Measurements from ENCODE around the gene PLTP. TPM values are rescaled to one million over a fixed set of nuclear protein-coding genes. Genes with fewer than 3 reads are reported as not detected.
"Not testable (repeated sequence)": the region's sequence is repeated elsewhere in the genome, so short reads cannot be mapped to it uniquely, and the experiment has no call there.

Gene PLTP, protein sequence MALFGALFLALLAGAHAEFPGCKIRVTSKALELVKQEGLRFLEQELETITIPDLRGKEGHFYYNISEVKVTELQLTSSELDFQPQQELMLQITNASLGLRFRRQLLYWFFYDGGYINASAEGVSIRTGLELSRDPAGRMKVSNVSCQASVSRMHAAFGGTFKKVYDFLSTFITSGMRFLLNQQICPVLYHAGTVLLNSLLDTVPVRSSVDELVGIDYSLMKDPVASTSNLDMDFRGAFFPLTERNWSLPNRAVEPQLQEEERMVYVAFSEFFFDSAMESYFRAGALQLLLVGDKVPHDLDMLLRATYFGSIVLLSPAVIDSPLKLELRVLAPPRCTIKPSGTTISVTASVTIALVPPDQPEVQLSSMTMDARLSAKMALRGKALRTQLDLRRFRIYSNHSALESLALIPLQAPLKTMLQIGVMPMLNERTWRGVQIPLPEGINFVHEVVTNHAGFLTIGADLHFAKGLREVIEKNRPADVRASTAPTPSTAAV
- total RNA-seq (2014; rRNA removed; shearing (Covaris generic)) = 18.5 and 19.9 TPM in 2 replicates
- polyA plus RNA-seq (2015; cell fraction: cytosol; rRNA removed) = 39.4 and 44.0 TPM in 2 replicates
- polyA plus RNA-seq (2015; cell fraction: nucleus; rRNA removed) = 3.8 and 7.0 TPM in 2 replicates

DNA sequence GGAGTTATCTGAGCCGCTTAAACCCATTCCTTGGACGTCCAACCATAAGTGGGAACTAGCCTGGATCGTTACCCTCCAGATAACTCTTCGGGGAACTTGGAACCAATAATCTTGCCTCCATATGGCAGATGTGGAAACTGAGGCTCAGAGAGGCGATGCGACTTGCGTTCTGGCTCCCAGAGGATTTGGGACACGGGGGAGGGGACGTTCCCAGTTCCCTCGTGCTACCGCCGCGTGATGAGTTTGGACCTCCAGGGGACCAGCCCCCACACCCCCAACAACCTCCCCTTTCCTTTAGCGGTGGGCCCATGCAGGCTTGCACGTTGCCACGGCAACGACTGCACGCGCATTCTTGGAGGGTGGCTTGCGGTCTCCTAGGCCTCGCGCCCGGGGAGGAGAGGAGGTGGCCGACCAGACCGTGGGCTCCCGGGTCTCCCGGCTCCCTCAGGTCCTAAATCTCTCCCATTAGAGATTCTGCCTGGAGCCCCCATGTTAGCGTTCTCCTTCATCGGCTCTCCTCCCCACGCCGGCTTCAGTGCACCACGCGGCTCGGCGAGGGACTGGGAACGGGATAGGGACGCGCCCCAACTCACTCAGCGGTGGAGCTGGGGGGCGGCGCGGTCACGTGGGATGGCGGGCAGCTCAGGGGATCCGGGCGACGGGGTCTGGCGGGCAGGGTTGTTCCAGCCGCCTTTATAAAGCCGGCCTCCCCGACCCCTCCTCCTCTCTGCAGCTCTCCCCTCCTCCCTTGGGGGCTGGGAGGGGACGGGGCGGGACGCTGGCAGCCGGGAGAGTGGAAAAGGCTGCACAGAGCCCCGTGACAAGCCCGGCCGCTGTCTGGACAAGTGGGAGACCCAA, at the start of gene PLTP:
PLTP (minus strand) TSS at position 670 of the 858 bp plus-strand sequence. CDS start 703 bp downstream, outside the sequence.
- in situ Hi-C loops (cut with HindIII; ENCODE audit: low pct_unique_long_range_greater_than_20kb, low sequenced_read_pairs) = no loop called here
- DNase-seq (ENCODE audit: low read depth, low spot score) = peak; percentile 24

GRCh38 chr20:45959956-45960630, 48.1 kb upstream of the PLTP start:
- no peak for DNase-seq (ENCODE audit: low read depth, low spot score)
- in situ Hi-C loops (cut with HindIII; ENCODE audit: low pct_unique_long_range_greater_than_20kb, low sequenced_read_pairs) = no loop called here

GRCh38 chr20:45959126-45959525, 47.2 kb upstream of the PLTP start:
- DNase-seq (ENCODE audit: low read depth, low spot score) = no peak
- in situ Hi-C loops (cut with HindIII; ENCODE audit: low pct_unique_long_range_greater_than_20kb, low sequenced_read_pairs) = no loop called here

- no peak for DNase-seq (ENCODE audit: low read depth, low spot score)
- in situ Hi-C loops (cut with HindIII; ENCODE audit: low pct_unique_long_range_greater_than_20kb, low sequenced_read_pairs) = no loop called here
These were observed 46.6 kb upstream of the PLTP start for GRCh38 chr20:45958593-45958992.

- DNase-seq (ENCODE audit: low read depth, low spot score) = no peak
- in situ Hi-C loops (cut with HindIII; ENCODE audit: low pct_unique_long_range_greater_than_20kb, low sequenced_read_pairs) = no loop called here
These were observed 45.3 kb upstream of the PLTP start for GRCh38 chr20:45957021-45957941.

DNA sequence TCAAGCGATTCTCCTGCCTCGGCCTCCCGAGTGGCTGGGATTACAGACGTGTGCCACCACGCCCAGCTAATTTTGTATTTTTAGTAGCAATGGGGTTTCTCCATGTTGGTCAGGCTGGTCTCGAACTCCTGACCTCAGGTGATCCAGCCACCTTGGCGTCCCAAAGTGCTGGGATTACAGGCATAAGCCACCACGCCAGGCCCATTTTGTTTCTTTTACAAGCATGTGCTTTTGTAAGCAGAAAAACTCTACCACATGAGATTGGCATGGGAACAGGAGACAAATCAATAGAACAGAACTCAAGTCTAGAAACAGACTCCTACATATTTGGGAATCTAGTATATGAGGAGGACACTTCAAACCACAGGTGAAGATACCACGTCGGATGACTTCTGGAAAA, 44.4 kb upstream of the PLTP start:
- in situ Hi-C loops (cut with HindIII; ENCODE audit: low pct_unique_long_range_greater_than_20kb, low sequenced_read_pairs) = not testable (repeated sequence)

GRCh38 chr20:45953672-45954071, 41.7 kb upstream of the PLTP start:
- in situ Hi-C loops (cut with HindIII; ENCODE audit: low pct_unique_long_range_greater_than_20kb, low sequenced_read_pairs) = no loop called here

More for the DNA sequence above, 44.4 kb upstream of the PLTP start:
- not testable (repeated sequence) for DNase-seq (ENCODE audit: low read depth, low spot score)

DNA sequence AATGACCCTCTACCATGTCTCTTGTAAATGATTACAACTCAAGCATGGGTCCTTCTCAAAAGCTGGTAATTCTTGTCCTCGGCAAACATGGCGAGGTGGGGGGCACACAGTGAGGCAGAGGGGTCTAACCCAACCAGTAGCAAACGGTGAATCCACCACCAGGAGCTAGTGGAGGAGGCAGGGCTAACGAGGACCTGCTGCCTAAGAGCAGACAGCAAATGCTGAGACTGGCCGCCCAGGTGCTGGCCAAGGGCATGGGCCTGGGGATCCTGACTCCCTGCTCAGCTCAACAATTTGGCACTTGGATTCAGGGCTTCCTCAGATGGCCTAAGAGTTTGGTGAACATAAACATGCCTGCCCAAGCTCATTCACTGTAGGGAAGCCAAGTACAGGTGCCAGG, 40.9 kb upstream of the PLTP start:
- in situ Hi-C loops (cut with HindIII; ENCODE audit: low pct_unique_long_range_greater_than_20kb, low sequenced_read_pairs) = no loop called here

More at GRCh38 chr20:45953672-45954071, 41.7 kb upstream of the PLTP start:
- no peak for DNase-seq (ENCODE audit: low read depth, low spot score)

GRCh38 chr20:45951925-45952834, 40.2 kb upstream of the PLTP start:
- no peak for DNase-seq (ENCODE audit: low read depth, low spot score)
- in situ Hi-C loops (cut with HindIII; ENCODE audit: low pct_unique_long_range_greater_than_20kb, low sequenced_read_pairs) = no loop called here

More for the DNA sequence above, 40.9 kb upstream of the PLTP start:
- no peak for DNase-seq (ENCODE audit: low read depth, low spot score)

- in situ Hi-C loops (cut with HindIII; ENCODE audit: low pct_unique_long_range_greater_than_20kb, low sequenced_read_pairs) = no loop called here
These were observed 38.3 kb upstream of the PLTP start for GRCh38 chr20:45950330-45950646.

DNA sequence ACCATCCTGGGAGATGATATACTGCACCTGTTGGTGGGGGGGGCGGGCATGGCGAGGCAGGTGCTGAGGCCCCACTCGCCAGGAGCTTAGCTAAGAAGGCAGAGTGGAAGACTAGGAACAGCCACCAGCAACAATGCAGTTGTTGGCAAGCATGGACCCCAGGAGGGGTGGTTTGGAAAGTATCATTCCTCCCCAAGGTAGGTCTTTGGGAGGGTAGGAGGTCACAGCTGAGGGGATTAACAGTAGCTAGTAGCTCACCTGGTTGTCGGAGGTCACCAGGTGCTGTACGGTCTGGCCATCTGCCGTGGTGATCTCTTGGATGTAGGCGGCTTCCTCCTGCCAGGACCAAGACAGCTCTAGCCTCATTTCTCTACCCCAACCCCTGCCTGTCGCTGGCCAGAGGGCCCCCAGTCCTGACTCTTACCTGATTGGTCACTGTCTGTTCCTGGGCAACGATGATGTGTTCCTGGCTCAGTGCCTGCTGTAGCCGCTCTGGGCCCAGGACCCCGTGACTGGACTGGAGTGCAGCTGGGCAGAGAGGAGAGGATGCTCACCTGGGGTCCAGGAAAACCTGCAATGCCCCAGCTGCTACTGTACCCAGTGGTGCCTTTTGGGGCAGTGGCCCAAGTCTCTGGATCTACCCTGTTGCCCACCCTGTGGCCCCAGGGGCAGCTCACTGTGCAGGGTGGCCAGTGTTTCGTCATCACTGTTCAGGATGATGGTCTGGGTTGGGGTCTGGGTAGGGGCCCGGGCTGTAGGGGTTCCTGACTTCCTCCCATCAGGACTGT, 37.8 kb upstream of the PLTP start:
- in situ Hi-C loops (cut with HindIII; ENCODE audit: low pct_unique_long_range_greater_than_20kb, low sequenced_read_pairs) = no loop called here
- DNase-seq (ENCODE audit: low read depth, low spot score) = no peak

More at GRCh38 chr20:45950330-45950646, 38.3 kb upstream of the PLTP start:
- no peak for DNase-seq (ENCODE audit: low read depth, low spot score)

GRCh38 chr20:45948742-45949541, 37.0 kb upstream of the PLTP start:
- no peak for DNase-seq (ENCODE audit: low read depth, low spot score)
- in situ Hi-C loops (cut with HindIII; ENCODE audit: low pct_unique_long_range_greater_than_20kb, low sequenced_read_pairs) = no loop called here

- no peak for DNase-seq (ENCODE audit: low read depth, low spot score)
- in situ Hi-C loops (cut with HindIII; ENCODE audit: low pct_unique_long_range_greater_than_20kb, low sequenced_read_pairs) = no loop called here
These were observed 36.3 kb upstream of the PLTP start for GRCh38 chr20:45948261-45948733.

GRCh38 chr20:45947110-45947866, 35.3 kb upstream of the PLTP start:
- in situ Hi-C loops (cut with HindIII; ENCODE audit: low pct_unique_long_range_greater_than_20kb, low sequenced_read_pairs) = no loop called here
- no peak for DNase-seq (ENCODE audit: low read depth, low spot score)
